Esophagus squamous epithelium (tissue), 4 donors: Measurements from ENCODE around the gene WDR70.

Experiments
- CTCF ChIP-seq, 6 experiments: fragments of 450-650 bp in 4 of 6; fragments of 200-600 bp in 2 of 6; sonication (generic) in 2 of 6; IDR thresholded peaks; one replicate each; pipeline ENCODE4 v1.5.1; 2016 to 2019; ENCODE audit warnings: antibody characterized with exemption in 6 of 6, mild to moderate bottlenecking in 4 of 6, moderate library complexity in 4 of 6
- POLR2A ChIP-seq, 4 donors: fragments of 450-650 bp; IDR thresholded peaks; one replicate each; pipeline ENCODE4 v1.6.1; 2017; ENCODE audit warnings: antibody characterized with exemption in 4 of 4, mild to moderate bottlenecking in 4 of 4, moderate library complexity in 3 of 4

DNA sequence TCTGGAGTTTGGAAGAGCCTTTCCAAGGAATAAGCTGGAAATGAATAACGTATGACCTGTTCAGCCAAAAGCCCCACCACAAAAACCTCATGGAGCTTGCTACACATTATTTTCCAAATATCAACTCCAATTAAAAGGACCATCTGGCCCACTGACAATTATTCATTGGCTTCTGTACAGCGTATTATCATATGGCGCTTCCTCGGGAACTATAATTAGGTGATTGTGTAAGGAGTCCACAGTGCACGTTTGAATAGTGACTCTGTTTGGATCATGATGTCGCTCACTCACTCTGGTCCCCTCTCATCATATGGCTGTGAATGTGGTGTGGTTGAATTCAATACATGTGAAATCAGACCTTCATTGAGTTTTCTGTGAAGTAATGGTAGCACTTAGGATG lies 408.6 kb downstream of the WDR70 start:
- no peak for TF ChIP-seq CTCF (IDR thresholded peaks at IDR 0.05)
- TF ChIP-seq POLR2A (IDR thresholded peaks at IDR 0.05): no peak
